Activated CD4-positive, alpha-beta T cell treated with anti-CD3 and anti-CD28 coated beads, Interleukin-2, amount 50 U/mL, for 4 hours (primary cell): ENCODE measurements around the gene SHLD1.
"Not testable (repeated sequence)": the region's sequence is repeated elsewhere in the genome, so short reads cannot be mapped to it uniquely, and the experiment has no call there.

Experiments used
- DNase-seq, 2 experiments: peaks; one replicate each; pipeline ENCODE4 v3.0.0-alpha.2; 2020

SHLD1 gene, protein sequence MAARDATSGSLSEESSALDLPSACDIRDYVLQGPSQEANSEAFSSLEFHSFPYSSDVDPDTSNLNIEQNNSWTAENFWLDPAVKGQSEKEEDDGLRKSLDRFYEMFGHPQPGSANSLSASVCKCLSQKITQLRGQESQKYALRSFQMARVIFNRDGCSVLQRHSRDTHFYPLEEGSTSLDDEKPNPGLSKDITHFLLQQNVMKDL

DNA sequence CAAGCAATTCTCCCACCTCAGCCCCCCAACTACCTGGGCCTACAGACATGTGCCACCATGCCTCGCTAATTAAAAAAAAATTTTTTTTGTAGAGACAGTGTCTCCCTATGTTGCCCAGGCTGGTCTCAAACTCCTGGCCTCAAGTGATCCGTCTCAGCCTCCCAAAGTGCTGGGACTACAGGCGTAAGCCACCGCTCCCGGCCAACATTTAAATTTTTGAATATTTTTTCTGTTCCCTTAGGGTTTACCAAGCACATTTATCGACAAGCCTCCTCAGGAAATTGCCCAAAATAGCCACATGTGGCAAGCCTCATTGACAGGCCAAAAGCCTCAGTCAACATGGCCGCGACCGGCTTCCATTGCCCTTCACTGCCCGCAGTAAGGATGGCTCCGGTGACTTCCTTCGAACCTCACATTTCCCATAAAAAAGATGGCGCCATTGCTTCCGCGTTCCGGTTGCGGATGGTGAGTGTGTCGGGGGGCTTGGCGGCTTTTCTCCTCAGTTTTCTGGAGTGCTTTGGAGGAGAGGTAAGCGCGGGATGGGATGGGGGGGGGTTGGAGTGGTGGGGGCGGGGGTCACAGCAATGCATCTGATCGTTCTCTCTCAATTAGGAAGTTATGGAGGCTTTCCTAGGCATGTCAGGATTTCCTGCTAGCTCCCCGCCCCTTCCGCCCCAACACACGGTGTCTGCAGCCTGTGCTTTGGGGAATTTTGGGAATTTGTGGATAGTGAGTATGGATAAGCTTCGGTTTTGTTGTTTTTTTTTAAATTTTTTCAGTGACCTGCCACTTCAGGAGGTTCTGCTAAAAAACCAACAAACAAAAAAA, at the start of gene SHLD1:
SHLD1 (plus strand) TSS at position 450 of the 828 bp plus-strand sequence. CDS start 22,465 bp downstream, outside the sequence.
- DNase-seq, result peak; percentile 75 to 78

DNA sequence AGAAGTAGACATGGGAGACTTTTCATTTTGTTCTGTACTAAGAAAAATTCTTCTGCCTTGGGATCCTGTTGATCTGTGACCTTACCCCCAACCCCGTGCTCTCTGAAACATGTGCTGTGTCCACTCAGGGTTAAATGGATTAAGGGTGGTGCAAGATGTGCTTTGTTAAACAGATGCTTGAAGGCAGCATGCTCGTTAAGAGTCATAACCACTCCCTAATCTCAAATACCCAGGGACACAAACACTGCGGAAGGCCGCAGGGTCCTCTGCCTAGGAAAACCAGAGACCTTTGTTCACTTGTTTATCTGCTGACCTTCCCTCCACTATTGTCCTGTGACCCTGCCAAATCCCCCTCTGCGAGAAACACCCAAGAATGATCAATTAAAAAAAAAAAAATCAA, 47.9 kb upstream of the SHLD1 start:
- not testable (repeated sequence) for DNase-seq

DNA sequence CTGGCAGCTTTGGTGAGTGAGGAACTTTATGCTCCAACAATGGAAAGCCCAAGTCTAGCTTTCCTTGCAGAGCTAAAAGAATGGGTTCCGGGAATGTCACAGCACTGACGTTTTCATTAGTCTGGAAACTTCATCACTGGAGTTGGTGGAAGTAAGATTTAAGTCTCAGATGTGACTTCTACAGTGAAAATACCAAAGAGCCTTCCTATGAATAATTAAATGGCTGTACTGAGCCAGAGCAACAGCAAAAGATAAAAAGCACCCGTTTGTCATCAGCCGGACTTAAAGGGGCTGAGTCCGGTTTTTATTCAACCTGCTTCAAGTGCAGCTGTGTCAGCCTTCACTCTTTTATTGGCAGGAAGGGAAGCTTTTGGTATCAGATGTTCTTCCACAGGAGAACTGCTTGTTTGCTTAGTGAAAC, 46.5 kb upstream of the SHLD1 start:
- DNase-seq, result no peak

DNA sequence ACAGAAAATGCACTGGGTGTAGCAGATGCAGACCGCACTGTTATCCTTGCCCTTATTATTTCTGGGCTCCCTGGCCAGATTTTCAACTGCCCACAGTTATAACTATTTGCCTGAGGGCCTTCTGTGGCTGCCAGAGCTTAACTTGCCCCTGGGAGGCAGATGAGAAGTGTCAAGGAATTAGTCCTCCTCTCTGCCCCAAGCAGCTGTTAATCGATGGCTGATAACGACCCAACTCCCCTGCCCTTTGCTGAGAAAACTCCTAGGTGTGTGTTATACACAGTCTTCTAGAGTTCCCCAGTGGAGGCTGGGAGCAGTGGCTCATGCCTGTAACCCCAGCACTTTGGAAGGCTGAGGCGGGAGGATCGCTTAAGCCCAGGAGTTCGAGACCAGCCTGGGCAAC, 44.4 kb upstream of the SHLD1 start:
- DNase-seq, result no peak

DNA sequence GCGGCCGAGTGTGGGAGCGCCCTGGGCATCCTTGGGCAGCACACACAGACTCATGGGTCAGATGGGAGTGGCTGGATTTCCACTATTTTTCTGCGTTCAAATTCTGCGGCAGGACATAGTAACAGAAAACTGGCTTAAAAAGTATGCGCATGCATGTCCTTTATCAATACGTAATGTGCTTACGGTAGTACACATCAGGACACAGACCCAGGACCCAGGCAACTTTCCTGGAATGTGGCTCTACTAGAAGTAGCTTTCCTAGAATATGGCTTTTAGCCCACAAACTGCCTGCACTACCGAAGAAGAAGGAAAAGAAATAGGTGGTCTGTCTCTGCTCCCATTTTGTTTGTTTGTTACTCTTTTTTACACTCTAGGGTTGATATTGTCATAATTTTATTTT, 43.4 kb upstream of the SHLD1 start:
- no peak for DNase-seq

DNA sequence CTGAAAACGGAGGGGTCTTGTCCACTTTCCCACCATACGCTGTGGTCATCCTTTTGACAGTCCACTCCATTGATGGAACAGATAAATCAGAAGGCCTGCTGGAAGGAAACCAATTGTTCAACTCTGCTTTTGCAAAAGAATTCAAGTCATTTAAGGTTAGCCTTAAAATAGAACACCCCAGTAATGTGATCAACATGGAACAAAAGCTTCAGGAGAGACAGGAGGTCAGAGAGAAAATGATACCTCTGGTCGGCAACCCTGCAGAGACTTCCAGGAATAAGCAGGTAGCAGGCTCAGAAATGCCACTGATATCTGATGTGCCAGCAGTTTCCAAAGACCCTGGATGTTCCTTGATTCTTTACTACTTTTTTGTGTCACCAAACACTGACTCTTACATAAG, 39.6 kb upstream of the SHLD1 start:
- DNase-seq, result no peak

DNA sequence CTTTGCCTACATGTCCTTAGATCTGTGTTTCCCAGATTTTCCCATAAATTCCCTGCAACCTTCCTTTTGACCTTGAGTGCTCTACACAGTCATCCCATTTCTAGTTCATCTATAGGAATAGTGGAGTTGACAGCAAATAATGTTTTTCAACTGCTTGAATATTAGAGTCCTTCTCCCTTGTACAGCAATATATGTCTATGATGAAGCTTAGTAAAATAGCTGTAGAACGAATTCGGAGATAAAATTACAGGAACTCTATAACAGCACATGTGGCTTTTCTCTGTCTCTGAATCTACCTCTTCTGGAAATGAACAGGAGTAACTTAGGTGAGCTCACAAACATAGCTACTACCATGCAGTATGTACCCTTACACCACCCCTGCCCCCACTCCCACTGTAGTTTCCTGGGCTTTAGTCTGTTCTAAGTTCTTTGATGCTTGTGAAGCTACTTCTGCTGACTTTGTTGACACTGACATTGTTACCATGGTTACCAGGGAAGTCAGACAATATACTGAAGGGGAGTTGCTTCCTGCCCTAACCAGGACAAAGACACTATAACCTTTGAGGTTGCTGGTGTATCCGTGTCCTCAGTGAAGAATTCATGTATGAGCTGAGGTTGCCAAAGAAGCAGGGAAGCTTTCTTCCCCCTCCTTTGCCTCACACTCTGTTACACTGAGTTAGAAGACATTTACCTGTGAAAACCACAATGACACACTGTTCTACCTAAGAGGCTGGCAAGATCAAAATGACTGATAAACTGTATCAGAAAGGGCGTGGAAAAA, 35.8 kb upstream of the SHLD1 start:
- peak; percentile 70 to 73 for DNase-seq

DNA sequence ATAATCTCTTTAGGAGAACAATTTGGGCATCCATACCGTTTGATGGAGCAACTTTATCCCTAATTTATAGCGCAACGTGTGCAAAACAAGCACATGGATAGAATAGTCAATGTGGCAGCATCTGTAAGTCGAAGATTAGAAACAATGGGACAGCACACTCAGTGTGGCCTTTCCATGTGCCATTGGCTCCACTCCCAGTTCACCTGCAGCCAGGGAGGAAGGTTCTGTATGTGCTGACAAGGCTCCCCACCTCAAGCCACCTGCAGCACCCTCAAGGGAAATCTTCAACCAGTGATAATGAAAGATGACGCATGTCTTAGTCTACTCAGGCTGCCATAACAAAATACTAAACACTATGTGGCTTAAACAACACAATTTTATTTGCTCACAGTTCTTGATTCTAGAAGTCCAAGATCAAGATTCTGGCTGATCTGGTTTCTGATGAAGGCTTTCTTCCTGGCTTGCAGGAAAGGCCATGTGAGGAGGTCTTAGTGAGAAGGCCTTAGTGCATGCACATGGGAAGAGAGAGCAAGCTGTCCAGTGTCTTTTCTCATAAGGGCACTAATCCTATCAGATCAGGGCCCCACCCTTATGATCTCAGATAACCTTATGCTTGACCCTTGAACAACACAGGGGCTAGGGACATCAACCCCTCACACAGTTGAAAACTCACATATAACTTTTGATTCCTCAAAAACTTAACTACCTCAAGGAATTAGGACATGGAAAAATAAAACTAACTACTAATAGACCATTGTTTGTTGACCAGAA, 34.9 kb upstream of the SHLD1 start:
- DNase-seq, result no peak

DNA sequence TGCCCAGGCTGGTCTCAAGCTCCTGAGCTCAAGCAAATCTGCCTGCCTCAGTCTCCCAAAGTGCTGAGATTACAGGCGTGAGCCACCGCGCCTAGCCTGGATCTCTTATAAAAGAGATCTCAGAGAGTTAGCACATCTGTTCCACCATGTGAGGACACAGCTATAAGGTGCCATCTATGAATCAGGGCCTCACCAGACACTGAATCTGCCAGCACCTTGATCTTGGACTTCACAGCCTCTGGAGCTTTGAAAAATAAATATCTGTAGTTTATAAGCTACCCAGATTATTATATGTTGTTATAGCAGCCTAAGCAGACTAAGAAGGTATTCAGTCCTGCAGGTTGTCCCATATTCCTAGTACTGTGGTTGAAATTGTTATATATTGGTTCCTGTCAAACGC, 33.2 kb upstream of the SHLD1 start:
- no peak for DNase-seq

DNA sequence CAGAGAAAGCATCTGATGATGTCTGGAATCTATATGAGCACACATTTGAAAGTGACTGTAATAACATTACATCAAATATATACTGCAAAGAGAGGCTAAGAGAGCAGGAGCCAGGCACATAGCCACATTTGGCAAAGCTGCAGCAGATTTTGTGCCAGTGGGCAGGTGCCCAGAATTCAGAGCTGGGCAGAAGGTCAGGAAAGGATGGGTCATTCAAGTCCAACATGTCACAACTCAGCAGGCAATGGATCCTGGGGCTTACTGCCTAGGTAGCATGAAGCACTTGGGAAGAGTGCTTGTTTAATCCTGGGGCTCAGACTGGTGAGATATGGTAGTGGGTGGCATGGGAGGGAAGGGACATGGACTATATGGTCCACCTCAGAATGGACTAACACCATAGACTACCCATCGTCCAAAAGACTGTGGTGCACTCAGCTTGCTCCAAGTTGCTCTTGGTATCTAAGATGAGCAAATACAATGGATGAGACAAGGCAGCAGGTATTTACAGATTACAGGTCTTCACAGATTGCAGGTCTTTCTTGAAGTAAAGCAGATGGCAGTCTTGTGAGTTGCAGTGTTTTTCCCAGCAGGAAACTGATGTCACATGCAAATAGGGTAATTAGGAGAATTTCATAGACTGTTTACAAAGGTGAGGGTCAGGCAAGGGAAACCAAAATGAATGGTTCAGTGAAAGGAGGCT, 31.2 kb upstream of the SHLD1 start:
- DNase-seq, result no peak

DNA sequence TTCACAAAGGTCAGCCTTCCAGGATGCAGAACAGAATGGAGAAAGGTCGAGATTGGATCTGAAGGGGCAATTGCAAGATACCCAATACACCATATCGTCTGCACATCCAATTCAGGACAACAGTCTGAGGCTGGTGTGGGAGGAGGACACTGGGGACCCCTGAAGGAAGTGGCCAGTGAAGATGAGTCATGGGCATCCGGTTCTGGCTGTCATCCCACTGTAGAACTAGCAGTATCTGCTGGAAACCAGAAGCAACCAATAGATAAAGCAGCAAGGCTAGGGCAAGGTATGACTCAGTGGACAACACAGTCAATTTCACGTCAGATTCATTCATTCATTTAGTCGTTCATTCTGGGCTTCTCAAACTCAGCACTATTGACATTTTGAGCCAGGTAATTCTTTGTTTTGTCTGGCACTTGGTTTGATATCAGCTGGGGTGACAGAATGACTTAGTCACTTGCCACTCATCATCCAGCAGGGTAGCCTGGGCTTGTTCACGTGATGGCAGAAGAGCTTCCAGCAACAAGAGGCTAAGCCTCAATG, 30.3 kb upstream of the SHLD1 start:
- DNase-seq, result no peak

DNA sequence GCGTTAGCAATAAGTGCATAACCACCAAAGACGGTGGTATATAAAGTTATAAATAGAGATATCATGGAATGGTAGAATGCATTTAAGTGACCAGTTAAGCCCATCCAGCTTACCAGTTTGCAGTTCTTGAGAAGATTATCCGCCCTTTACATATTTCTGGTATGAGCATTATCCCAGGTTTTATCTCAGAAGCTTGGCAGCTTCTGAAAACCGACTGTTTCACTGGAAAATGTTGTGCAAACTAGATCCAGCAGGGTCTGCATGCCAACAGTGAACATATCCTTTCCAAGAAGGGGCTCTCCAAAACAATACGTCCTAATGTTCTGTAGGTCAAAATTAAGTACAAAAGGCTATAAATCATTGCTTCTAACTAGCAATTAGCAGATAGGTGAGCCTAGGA, 29.5 kb upstream of the SHLD1 start:
- DNase-seq, result no peak

DNA sequence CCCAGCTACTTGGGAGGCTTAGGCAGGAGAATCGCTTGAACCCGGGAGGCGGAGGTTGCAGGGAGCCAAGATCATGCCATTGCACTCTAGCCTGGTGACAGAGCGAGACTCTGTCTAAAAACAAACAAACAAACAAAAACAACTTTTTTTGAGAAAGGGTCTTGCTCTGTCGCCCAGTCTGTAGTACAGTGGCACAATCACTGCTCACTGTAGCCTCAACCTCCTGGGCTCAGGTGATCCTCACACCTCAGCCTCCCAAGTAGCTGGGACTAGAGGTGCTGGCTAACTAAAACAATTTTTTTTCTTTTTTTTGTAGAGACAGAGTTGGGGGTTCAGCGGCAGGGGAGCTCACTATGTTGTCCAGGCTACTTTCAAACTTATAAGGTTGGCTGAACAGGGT, 28.8 kb upstream of the SHLD1 start:
- not testable (repeated sequence) for DNase-seq

DNA sequence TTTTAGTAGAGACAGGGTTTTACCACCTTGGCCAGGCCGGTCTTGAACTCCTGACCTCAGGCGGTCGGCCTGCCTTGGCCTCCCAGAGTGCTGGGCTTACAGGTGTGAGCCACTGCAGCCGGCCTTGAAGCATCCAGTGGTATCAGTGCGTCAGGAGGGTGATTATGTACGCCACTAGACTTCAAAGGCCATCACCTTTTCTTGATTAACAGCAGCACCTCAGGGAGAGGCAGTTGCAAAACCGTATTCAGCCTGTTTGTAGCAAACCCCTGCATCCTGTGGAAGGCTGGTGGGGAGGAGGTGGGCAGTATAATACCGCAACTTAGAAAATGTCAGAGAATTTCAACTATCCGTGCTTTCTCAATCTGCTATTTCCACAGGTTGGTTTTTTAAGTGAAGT, 27.3 kb upstream of the SHLD1 start:
- DNase-seq, result no peak

DNA sequence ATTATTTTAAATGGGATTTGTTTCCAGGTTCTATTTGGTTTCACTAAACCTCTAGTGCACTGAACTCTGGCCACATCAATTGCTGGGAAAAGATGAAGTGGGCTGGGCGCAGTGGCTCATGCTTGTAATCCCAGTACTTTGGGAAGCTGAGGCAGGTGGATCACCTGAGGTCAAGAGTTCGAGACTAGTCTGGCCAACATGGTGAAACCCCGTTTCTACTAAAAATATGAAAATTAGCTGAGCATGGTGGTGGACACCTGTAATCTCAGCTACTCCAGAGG, 25.1 kb upstream of the SHLD1 start:
- DNase-seq, result not testable (repeated sequence)

DNA sequence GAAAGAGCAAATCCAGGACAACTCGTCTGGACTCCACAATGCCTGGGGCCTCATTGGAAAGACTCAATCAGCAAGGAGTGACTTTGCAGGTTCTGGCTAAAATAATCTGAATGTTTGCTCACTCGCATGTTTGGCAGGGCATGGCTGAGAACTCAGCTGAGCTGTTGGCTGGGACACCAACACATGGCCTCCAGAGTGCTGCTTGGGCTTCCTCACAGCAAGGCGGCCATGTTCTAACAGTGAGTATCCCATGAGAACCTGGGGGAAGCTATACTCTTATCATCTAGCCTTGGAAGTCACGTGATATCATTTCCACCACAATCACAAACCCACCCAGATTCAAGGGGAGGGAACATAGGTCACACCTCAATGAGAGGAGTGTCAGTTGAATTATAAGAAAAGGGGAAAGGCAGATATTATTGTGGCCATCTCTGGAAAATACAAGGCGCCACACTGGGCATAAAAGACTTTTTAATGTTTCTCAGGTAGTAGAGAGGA, 23.1 kb upstream of the SHLD1 start:
- no peak for DNase-seq

DNA sequence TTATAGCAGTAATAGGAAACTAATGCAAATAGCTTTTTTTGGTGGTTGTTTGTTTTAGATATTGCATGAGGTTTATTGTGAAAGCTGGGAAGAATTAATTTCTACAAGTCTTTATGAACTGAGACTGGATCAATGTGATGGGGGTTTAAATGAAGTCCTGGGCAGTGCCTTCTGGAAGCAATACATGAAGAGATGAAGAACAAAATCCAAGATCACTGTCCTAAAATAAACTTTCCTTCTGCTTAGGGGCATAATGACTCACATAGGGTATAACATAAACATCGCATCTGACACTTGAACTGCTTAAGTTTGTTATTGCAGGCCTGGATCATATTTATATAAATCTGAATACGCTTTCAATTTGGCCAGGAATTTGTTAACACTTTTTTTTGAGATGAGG, 20.9 kb upstream of the SHLD1 start:
- DNase-seq, result no peak

DNA sequence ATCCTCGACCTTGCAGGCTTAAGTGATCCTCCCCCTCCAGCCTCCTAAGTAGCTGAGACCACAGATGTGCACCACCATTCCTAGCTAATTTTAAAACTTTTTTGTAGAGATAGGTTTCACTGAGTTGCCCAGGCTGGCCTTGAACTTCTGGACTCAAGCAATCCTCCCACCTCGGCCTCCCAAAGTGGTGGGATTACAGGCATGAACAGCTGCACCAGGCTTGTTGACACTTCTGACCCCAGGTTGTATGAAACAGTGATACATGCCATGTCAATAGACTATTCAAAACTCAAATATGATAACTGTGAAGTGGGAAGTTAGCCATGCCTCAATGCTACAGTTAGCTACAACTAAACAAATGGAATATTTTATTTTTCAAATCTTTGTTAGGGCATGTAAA, 20.1 kb upstream of the SHLD1 start:
- DNase-seq, result no peak

DNA sequence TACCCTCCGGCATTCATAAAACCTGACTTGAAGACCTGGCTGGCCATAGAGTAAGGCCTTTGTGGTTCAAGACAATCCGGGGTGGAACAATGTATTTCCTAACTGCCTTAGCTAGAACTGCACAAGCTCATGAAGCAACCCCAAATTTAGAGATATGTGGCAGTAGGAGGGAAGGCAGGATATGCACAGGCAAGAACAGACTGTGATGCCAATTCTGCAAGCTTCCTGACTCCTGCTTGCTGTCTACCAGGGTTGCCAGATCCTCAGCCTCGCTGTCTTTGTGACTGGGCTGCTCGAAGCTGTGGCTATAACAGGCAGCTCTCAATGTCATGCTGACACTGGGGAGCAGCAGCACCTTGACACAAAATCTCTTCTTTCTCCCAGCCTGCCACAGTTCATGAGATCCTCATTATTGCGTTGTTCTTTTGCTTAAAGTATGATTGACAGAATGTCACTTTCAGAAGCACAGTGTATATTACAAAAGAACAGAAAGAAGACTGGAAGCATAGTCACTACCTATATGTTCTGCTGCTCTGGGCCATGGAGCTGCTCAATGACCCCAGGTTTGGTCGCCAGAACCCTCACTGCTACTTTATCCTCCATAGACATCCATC, 18.3 kb upstream of the SHLD1 start:
- no peak for DNase-seq

DNA sequence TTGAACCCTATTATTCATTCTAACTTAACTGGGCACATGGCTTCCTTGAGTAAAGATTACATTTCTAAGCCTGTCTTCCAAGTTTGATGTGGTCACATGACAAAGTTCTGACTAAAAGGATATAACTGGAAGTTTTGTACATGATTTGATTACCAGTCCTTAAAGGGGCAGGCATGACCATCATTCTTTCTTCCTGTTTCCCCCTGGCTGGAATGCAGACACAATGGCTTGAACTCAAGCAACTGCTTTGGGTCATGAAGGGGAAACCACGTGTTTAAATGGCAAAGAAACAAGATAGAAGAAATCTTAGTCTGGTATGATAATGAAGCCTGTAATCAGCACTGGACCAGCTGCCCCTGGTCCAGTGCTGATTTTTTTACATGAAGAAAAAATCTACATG, 15.6 kb upstream of the SHLD1 start:
- no peak for DNase-seq

DNA sequence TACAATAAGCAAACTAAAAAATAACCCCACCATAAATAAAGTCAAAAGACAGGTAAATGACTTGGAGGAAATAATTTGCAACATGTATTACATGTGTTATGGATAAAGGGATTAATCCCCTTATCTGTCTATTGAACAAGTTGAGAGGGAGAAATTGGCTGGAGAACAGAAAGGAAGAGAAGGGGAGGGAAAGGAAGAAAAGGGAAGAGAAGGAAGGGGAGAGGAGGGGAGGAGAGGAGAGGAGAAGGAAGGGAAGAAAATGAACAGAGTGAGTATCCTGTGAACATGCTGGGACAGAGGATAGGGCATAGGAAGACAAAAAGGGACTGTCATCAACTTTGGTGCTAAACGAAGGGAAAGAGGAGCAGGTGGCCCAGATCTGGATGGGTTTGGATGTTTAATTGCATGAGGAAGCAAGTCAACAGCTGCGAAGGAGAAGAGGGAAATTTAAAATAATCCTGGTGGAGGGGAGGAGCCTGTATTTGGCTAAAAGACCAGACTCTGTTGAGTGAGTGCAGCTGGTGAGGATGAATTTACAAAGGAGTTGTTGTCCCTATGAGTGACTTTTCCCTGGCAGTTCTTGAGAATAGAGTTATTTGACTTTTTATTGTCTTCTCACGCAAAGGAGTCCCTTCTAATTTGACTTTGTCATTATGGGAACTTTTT, 14.2 kb upstream of the SHLD1 start:
- no peak for DNase-seq
